Activated CD4-positive, CD25-positive, alpha-beta regulatory T cell (primary cell): ENCODE results near the gene SANBR.
"Not testable (repeated sequence)": the region's sequence is repeated elsewhere in the genome, so short reads cannot be mapped to it uniquely, and the experiment has no call there.

Experiments
- DNase-seq, 4 experiments: peaks; one replicate each; lab custom pipeline; 2025; lab: John Stamatoyannopoulos, UW

The SANBR gene

DNA sequence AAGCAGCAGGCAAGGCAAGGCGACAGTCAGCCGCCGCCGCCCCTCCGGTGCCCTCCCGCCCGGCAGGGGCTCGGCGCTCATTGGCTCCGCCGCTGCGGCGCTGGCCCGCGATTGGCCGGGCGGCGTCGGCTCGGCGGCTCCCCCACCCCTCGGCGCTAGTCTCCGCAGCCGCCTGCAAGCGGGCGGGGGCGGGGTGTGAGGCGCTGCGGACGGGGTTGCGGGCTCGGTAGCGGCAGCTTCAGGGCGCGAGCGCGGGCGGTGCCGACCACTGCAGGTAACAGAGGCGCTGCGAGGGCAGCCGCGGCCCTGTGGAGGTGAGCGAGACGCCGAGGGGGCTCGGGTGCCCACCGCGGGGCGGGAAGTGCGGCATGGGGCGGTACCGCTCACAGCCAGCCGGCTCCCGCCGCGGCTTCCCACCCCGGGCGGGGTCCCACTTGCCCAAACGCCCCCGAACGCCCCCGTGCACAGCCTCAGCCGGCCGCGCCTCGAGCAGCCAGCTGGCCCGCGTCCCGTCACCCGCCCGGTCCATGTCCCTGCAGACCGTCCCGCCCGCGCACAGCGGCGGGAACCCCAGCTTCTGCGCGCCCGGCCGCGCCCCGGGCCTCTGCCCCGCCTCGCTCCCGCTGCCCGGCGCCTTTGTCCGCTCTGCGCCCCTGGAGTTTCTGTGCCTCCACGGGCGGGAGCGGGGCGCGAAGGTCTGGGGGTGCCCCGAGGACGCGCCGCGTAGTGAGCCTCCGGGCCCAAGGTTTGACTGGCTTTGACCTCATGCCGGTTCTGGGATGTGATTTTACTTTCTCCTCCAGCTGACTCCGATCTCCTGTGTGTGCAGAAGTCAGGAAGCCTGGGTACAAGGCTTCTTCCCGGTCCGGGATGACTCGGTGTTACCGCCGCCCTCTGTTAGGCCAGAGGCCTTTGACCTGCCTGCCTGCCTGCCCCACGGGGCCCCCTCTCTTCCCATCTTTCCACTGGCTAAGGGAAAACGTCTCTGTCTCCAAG, at the start of gene SANBR:
Gene SANBR (plus strand): TSS at position 158 of the 996 bp plus-strand sequence. CDS start 4,480 bp downstream, outside the sequence.
- peak; percentile 56 to 78 (median 70) for DNase-seq

DNA sequence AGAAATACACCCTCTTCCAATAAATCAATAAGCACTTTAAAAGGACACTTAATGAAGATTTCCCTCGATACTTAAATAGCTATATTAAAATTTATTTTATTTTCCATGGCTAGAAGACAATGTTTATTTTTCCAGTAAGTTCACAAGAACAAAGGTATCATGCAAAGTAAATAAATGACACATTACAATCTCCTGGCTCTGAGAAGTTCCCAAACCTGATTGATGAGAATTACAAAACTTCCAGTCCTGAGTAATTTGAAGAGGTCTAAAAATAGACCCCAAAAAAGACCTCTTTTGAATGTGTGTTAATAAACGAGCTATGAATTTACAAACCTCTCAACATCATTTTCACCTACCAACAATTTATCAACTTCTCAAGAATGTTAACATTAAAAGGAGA, 49.7 kb upstream of the SANBR start:
- no peak for DNase-seq

DNA sequence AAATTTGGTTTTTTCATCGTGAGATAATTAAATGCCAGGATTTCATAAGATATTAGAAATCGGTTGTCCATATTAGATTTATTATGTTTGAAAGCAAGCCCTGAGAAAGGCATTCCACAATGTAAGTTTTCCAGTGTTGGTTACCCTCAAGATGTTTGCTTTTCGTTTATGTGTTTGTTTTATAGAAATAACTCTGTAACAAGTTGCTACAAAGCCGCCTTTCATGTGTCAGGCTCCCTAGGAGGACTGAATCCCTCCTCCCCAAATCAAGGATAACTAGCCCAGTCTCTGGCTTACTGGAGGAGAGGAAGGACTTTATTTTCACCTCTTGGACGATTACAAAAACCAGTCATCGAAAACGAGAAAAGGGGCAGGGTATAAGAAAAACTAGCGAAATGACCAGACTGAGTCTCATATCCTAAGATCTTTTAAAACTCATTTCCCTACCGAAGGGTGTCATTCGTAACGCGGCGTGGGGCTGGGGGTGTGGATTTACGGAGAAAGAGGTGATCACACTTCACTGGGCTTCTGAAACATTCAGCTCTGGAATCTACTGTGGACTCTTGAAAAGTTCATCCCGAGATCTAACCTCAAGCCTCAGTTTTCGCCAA, 49.2 kb upstream of the SANBR start:
- DNase-seq, result no peak

DNA sequence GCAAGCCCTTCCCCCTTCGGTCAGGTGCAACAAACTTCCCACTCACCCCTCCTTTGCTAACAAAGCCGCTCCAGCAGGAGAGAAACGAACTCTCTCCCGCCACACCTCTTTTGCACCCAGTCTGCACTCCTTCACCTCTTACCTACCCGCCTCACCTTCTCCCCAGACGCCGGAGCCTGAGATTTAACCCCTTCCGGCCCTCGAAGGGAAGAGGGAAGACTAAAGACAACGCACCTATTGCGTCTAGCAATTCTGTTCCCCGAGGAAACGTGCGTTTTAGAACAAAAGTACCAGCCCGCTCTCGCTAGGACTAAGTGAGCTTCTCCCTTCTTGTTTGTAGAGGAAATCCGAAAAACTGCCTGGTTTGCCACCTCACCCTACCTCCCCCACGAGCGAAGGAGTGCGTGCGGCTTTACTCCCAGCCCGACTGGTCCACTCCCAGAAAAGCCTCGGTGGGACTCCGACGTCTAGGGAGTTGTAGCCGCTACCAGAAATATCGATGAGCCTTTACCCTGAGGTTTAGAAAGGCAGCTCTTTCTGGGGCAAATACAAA, 48.6 kb upstream of the SANBR start:
- DNase-seq, result peak; percentile 48 to 55 (median 52)

DNA sequence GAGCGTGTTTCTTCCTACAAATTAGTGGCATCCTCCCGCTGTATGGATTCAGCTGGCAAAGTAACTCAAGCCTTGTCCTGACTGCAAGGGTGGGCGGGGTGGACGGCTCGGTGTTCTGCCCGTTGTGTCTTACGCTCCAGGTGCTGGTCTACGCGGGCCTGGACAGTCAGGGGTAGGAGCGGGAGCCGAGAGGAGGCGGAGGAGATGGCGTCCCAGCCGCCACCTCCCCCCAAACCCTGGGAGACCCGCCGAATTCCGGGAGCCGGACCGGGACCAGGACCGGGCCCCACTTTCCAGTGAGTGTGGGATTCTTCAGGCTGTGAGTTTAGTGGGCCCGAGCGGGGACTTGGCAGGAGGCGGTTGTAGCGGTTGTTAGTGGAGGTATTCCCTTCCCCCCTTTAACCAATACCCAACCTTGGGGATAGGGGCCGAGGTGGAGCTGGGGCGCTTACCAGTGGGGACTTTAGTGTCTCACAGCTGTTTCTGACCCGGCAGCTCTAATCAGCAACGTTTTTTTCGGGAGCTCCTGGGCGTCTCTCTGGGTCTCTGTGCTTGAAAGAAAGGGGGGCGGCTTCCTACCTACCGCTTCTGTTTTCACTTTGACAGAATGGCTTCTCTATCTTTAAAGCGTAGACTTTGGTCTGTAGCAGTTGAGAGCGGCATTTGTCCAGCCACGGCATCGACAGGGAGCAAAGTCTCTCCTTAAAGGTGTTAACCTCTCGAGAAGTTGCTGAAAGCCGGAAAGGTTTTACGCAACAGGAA, 47.9 kb upstream of the SANBR start, which contains the start of the genes PEX13 and PUS10:
Gene PEX13 (plus strand): TSS at position 165 of the 762 bp plus-strand sequence. CDS start 40 bp downstream, at position 205.
Gene PUS10 (minus strand): TSS at position 700 of the 762 bp plus-strand sequence. CDS start 6,365 bp downstream, outside the sequence.
- peak; percentile 28 to 50 (median 40) for DNase-seq

DNA sequence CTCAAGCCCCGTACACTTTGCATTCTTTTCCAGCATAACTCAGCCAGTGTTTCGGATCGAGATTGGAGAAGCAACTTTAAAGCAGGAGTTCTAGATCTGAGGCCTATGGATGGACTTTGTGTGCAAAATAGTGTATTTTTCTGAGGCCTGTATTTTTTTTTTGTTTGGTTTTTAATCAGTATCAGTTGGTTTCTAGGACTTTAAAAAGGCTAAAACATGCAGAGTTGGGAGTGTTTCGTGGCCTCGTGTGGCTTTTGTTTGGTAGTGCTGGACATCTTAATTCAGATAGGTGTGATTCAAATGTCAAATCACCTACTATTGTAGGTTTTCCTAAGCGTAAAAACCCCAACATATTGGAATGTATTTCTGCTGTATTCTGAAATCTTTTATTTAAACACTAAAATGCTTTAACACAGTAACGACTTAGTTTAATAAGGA, 47.3 kb upstream of the SANBR start:
- DNase-seq, result no peak

DNA sequence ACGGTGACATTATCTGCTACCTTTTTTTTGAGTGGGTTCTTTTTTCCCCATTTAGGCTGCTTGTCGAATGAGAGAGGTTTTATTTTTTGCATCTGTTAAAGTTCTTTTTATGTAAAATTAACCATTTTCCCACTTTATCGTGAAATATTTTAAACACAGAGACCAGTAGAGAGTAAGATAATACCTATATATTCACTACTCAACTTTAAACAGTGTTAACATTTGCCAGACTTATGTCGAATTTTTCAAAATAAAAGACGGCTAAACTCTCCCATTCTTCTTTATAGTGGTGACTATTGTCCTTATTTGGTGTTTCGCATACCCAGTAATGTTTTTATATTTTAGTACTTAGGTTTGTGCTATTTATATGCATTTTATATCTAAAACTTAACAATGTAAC, 46.9 kb upstream of the SANBR start:
- no peak for DNase-seq

DNA sequence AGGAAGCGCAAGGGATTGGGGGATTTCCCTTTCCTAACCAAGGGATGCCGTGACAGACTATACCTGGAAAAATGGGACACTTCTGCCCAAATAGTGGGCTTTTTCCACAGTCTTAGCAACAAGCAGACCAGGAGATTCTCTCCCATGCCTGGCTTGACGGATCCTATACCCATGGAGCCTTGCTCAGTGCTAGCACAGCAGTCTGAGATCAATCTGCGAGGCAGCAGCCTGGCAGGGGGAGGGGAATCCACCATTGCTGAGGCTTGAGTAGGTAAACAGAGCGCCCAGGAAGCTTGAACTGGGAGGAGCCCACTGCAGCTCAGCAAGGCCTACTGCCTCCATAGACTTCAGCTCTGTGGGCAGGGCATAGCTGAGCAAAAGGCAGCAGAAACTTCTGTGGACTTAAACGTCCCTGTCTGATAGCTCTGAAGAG, 44.4 kb upstream of the SANBR start:
- DNase-seq, result no peak

DNA sequence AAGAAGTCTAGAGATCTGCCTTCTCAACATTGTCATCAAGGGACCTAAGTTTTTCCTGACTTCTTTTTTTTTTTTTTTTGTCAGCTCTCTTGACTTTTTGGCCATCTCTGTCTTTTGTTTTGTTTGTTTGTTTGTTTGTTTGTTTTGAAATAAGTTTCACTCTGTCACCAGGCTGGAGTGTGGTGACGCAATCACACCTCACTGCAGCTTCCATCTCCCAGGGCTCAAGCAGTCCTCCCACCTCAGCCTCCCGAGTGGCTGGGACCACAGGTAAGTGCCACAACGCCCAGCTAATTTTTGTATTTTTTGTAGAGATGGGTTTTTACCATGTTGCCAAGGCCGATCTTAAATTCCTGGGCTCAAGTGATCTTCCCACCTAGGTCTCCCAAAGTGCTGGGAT, 42.0 kb upstream of the SANBR start:
- DNase-seq, result no peak

DNA sequence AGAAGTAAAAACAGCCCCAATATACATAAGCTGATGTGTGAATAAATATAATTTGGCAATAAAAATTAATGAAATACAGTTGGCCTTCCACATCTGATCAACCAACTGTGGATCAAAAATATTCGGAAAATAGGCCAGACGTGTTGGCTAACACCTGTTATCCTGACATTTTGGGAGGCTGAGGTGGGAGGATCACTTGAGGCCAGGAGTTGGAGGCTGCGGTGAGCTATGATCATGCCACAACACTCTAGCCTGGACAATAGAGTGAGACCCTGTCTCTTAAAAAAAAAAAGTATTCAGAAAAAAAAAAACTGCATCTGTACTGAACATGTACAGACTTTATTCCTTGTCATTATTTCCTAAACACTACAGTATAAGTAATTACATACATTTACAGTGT, 36.1 kb upstream of the SANBR start:
- DNase-seq, result no peak

DNA sequence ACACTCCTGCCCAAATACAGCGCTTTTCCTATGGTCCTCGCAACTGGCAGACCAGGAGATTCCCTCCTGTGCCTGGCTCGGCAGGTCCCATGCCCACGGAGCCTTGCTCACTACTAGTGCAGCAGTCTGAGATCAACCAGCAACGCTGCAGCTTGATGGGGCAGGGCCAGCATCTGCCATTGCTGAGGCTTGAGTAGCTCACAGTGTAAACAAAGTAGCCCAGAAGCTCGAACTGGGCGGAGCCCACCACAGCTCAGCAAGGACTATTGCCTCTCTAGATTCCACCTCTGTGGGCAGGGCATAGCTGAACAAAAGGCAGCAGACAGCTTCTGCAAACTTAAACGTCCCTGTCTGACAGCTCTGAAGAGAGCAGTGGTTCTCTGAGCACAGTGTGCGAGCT, 31.1 kb upstream of the SANBR start:
- DNase-seq, result not testable (repeated sequence)

DNA sequence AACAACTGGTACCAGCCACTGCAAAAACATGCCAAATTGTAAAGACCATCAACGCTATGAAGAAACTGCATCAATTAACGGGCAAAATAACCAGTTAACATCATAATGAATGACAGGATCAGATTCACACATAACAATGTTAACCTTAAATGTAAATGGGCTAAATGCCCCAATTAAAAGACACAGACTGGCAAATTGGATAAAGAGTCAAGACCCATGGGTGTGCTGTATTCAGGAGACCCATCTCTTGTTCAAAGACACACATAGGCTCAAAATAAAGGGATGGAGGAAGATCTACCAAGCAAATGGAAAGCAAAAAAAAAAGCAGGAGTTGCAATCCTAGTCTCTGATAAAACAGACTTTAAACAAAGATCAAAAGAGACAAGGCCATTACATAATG, 29.0 kb upstream of the SANBR start:
- DNase-seq, result not testable (repeated sequence)

DNA sequence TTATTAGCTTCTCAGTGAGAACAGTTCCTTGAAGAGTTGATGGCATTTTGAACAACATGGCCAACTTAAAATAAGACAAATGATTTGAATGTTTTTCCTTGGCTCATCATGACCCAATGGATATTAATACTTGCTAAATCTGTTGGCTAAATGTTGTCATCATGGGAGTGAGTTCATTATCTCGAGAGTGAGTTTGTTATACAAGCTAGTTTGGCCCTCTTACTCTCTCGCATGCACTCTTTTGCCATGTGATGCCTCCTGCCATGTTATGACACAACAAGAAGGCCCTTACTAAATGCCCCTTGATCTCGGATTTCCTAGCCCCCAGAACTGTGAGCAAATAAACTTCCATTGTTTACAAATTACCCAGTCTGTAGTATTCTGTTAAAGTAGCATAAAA, 22.9 kb upstream of the SANBR start:
- DNase-seq, result no peak

DNA sequence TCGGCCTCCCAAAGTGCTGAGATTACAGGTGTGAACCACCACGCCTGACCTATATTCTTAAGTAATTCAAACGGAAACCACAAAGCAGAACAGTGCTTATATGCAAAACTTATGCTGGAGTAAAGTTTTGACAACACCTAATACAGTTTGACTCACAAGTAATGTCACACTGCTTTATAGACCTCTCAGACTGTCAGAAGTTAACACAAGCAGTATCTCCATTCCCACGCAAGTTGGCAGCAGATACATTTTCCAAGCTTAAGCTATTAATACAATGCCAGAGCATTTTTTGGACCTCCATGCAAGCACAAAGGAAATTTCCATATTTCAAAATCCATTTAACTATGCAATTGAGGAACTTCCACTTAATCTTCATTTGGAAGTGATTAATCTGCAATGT, 21.0 kb upstream of the SANBR start:
- DNase-seq, result no peak

DNA sequence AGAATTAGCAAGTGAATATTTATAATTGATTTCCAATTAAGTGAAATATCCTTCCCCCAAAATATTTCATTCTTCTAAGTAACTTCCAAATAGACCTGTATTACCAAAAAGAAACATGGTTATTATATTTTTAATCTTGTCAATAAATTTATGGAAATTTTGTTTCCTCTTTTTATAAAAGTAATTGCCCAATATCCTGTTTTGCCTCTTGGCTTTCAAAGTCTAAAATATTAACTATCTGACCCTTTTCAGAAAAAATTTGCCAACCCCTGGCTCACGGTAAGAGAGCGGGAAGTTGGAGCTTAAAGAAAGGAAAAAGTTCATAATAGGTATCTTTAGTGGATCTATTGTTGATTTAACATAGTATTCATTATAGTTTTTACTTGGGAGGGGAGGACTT, 20.4 kb upstream of the SANBR start:
- DNase-seq, result no peak

DNA sequence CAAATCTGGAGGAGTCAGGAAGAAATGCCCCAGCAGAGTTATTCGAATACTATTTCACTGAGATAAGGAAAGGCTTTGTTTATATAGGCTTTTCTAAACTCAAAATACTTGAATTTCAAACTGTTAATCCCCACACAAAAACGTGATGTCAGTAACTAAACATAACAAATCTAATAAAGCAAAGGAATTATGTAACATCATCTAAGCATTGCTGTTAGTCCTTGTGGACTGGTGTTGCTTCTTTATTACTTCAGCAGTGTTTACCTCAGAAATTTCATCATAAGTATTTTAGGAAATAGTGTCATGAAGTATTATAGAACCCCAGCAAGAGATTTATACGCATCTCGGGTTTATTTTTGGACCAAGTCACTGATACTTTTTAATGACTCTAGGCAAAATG, 19.7 kb upstream of the SANBR start:
- no peak for DNase-seq

DNA sequence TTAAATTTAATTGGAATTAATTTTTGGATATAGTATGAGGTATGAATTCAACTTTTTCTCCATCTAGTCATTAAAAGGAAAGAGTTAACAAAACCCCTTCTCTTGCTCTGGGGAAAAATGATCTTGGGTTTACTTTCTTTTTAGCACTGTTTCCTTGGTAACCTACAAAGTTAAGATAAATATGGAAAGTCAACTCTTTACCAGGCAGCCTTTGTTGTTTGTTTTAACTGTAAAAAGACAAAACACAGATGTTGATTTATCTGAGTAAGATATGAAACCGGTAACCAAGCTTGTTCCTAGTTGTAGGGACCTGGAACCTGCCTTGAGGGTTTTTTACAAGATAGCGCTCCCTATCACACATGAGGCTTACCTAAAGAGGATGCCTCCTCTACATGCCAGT, 10.1 kb upstream of the SANBR start:
- DNase-seq, result no peak

DNA sequence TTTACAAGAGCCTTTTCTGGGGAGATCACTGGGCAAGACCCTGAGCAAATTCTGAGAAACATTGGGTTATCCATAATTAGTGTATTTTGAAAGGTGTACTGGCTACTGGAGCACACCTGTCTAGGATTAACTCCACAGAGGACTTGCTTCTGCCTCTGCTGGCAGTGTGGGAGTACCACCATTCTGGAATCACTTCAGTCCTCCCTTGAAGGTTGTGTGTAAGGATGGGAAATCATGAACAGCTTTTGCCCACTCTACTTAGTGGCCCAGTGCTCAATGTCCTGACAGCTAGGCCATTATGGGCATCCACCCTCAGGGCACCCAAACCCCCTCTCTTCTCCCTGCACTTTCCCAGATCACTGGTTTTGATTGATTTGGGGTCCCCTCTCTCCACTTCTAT, 8.1 kb upstream of the SANBR start:
- no peak for DNase-seq

DNA sequence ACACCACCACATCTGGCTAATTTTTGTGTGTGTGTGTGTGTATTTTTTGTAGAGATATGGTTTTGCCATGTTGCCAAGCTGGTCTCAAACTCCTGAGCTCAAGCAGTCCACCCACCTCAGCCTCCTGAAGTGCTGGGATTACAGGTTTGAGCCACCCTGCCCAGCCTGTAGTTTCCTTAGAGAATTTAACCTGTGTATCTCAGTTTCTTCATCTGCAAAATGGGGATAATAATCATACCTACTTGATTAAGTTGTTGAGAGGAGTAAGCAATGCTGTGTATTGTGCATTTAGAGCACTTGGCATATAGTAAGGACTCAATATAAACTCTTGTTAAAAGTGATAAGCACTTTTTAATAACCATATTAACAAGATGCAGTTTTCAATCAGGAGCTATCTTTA, 6.3 kb upstream of the SANBR start:
- no peak for DNase-seq

DNA sequence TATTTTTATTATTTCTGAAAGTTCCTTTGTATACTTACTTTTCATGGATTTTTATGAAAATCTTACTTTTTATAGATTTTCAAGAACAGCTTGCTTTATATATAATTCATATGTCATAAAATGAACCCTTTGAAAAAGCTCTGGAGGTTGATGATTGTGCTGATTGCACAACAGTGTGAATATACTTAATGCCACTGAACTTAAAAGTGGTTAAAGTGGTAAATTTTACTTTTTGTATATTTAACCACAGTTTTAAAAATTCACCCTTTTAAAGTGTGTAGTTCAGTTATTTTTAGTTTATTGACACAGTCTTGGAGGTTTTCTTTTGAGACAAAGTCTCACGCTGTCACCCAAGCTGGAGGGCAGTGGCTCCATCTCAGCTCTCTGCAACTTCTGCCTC, 8.4 kb downstream of the SANBR start:
- no peak for DNase-seq

DNA sequence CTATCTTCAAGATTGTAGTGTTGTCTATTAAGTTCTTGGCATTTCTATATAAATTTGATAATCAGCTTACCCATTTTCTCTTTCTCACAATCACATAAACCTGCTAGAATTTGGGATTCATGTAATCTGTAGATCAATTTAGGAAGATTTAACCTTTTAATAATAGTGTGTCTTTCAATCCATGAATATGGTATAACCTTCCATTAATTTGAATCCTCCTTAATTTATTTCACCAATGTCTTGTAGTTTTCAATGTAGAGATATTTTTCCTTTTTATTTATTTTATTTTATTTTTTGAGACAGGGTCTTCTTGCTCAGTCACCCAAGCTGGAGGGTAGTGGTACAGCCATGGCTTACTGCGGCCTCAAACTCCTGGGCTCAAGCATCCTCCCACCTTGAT, 20.2 kb downstream of the SANBR start:
- no peak for DNase-seq

DNA sequence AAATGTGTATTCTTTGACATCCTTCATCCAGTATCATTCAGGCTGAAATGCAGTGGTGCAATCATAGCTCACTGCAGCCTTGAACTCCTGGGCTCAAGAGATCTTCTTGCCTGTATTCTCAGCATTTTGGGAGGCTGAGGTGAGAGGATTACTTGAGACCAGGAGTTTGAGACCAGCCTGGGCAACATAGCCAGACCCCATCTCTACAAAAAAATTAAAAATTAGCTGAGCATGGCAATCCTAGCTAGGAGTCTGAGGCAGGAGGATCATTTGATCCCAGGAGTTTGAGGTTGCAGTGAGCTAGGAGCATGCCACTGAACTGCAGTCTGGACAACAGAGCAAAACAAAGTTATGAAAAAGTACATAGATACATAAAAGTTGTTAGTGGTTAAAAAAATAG, 24.1 kb downstream of the SANBR start:
- DNase-seq, result no peak
